Measurements from ENCODE around the gene PLCH1. TPM values are rescaled to one million over a fixed set of nuclear protein-coding genes. Genes with fewer than 3 reads are reported as not detected.

The PLCH1 gene
- total RNA-seq, 1 experiment from 2014 or later: 8.9 TPM

DNA sequence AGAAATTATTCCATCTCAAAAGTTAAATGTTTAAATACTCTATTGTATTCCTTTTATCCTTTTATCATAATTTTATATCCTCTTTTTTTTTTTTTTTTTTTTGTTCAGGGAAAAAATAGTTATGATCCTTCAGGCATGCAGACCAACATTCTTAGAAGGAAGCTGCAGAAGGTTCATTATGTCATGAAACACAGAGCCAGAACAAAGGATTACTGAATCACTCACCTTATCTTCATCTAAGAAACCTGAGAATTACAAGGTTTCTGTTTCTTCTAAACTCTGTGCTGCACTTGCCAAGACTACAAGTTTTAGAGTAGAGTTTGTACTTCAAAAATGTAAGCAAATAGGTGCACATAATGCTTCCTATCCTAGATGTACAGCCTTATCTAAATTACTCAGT, 3.3 kb downstream of the PLCH1 start (continued):
- TF ChIP-seq, protein P1, sequence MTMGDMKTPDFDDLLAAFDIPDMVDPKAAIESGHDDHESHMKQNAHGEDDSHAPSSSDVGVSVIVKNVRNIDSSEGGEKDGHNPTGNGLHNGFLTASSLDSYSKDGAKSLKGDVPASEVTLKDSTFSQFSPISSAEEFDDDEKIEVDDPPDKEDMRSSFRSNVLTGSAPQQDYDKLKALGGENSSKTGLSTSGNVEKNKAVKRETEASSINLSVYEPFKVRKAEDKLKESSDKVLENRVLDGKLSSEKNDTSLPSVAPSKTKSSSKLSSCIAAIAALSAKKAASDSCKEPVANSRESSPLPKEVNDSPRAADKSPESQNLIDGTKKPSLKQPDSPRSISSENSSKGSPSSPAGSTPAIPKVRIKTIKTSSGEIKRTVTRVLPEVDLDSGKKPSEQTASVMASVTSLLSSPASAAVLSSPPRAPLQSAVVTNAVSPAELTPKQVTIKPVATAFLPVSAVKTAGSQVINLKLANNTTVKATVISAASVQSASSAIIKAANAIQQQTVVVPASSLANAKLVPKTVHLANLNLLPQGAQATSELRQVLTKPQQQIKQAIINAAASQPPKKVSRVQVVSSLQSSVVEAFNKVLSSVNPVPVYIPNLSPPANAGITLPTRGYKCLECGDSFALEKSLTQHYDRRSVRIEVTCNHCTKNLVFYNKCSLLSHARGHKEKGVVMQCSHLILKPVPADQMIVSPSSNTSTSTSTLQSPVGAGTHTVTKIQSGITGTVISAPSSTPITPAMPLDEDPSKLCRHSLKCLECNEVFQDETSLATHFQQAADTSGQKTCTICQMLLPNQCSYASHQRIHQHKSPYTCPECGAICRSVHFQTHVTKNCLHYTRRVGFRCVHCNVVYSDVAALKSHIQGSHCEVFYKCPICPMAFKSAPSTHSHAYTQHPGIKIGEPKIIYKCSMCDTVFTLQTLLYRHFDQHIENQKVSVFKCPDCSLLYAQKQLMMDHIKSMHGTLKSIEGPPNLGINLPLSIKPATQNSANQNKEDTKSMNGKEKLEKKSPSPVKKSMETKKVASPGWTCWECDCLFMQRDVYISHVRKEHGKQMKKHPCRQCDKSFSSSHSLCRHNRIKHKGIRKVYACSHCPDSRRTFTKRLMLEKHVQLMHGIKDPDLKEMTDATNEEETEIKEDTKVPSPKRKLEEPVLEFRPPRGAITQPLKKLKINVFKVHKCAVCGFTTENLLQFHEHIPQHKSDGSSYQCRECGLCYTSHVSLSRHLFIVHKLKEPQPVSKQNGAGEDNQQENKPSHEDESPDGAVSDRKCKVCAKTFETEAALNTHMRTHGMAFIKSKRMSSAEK (CRISPR knock-in tag; IDR thresholded peaks at IDR 0.05; ENCODE audit: borderline replicate concordance): no peak
- TF ChIP-seq PRRX2 (CRISPR knock-in tag; IDR thresholded peaks at IDR 0.05): no peak

DNA sequence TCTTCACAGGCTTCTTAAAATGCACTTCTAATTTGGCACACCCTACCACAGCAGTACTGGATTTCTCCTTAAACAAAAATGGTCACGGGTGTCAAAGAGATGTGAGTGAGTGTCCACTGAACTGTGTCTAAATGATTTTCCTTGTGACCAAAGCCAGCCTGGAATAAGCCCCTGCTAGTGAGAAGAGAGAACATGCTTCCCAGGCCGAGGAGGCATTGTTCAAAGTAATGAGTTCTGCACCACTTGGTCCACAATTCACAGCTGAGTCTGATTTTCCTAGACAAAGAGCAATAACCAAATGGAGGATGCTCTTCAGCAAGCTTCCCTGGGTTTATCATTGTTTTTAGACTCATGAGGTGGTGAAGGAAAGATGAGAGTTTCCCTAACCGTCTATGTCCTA, 3.8 kb downstream of the PLCH1 start:
- ChIA-PET POLR2A (no interaction called here), CTCF (no interaction called here)
- Mint-ChIP-seq H3K27ac (no peak overlapping the region), H3K36me3 (no peaks in the 10 kb centered on the region), H3K4me1 (peaks cover 39% of the 10 kb centered on the region), H3K4me3 (no peak overlapping the region), H3K9me3 (no peaks in the 10 kb centered on the region), H3K27me3 (ENCODE audit: low read depth) (no peaks in the 10 kb centered on the region)
- DNase-seq (ENCODE audit: low spot score) (no peak), ATAC-seq (no peak)
- TF ChIP-seq, protein P2, sequence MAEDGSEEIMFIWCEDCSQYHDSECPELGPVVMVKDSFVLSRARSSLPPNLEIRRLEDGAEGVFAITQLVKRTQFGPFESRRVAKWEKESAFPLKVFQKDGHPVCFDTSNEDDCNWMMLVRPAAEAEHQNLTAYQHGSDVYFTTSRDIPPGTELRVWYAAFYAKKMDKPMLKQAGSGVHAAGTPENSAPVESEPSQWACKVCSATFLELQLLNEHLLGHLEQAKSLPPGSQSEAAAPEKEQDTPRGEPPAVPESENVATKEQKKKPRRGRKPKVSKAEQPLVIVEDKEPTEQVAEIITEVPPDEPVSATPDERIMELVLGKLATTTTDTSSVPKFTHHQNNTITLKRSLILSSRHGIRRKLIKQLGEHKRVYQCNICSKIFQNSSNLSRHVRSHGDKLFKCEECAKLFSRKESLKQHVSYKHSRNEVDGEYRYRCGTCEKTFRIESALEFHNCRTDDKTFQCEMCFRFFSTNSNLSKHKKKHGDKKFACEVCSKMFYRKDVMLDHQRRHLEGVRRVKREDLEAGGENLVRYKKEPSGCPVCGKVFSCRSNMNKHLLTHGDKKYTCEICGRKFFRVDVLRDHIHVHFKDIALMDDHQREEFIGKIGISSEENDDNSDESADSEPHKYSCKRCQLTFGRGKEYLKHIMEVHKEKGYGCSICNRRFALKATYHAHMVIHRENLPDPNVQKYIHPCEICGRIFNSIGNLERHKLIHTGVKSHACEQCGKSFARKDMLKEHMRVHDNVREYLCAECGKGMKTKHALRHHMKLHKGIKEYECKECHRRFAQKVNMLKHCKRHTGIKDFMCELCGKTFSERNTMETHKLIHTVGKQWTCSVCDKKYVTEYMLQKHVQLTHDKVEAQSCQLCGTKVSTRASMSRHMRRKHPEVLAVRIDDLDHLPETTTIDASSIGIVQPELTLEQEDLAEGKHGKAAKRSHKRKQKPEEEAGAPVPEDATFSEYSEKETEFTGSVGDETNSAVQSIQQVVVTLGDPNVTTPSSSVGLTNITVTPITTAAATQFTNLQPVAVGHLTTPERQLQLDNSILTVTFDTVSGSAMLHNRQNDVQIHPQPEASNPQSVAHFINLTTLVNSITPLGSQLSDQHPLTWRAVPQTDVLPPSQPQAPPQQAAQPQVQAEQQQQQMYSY (CRISPR knock-in tag; IDR thresholded peaks at IDR 0.05): no peak
- TF ChIP-seq ZNF263 (CRISPR knock-in tag; IDR thresholded peaks at IDR 0.05; ENCODE audit: low read depth): no peak
- no peak for TF ChIP-seq NR1H2 (CRISPR knock-in tag; IDR thresholded peaks at IDR 0.05)
- TF ChIP-seq ESRRA (CRISPR knock-in tag; IDR thresholded peaks at IDR 0.05; ENCODE audit: borderline replicate concordance): no peak
- TF ChIP-seq, protein P3, sequence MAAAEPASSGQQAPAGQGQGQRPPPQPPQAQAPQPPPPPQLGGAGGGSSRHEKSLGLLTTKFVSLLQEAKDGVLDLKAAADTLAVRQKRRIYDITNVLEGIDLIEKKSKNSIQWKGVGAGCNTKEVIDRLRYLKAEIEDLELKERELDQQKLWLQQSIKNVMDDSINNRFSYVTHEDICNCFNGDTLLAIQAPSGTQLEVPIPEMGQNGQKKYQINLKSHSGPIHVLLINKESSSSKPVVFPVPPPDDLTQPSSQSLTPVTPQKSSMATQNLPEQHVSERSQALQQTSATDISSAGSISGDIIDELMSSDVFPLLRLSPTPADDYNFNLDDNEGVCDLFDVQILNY (CRISPR knock-in tag; IDR thresholded peaks at IDR 0.05): no peak
- TF ChIP-seq, protein P4, sequence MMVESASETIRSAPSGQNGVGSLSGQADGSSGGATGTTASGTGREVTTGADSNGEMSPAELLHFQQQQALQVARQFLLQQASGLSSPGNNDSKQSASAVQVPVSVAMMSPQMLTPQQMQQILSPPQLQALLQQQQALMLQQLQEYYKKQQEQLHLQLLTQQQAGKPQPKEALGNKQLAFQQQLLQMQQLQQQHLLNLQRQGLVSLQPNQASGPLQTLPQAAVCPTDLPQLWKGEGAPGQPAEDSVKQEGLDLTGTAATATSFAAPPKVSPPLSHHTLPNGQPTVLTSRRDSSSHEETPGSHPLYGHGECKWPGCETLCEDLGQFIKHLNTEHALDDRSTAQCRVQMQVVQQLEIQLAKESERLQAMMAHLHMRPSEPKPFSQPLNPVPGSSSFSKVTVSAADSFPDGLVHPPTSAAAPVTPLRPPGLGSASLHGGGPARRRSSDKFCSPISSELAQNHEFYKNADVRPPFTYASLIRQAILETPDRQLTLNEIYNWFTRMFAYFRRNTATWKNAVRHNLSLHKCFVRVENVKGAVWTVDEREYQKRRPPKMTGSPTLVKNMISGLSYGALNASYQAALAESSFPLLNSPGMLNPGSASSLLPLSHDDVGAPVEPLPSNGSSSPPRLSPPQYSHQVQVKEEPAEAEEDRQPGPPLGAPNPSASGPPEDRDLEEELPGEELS (CRISPR knock-in tag; IDR thresholded peaks at IDR 0.05): no peak
- no peak for TF ChIP-seq NFATC4 (CRISPR knock-in tag; IDR thresholded peaks at IDR 0.05)

DNA sequence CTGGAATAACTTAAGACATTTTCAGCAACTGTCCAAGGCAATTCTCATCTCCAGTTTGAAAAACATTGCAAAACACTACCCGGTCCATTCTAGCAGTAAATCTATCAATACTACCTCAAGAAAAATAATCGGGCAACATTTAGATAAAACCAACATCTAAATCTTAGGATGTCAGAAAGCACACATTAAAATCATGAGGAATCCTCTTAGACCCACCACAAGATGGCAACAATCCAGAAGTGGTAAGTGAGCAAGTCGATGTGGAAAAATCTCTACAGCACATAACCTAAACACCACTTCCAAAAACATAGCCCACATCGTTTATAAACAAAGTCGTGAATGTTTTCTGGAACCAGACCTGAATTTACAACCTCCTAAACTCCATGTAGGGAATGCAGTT, 5.7 kb downstream of the PLCH1 start:
- H3K4me1 Mint-ChIP-seq: peaks cover 34% of the 10 kb centered on the region
- no peak for DNase-seq (ENCODE audit: low spot score)
- peak overlapping the region; percentile 35; the same call in 1 of the 2 replicates for H3K27ac Mint-ChIP-seq
- H3K4me3 Mint-ChIP-seq: no peak overlapping the region
- peaks cover 3% of the 10 kb centered on the region for H3K36me3 Mint-ChIP-seq
- CTCF ChIA-PET: interaction anchor here (1.1 to 3.1 kb wide), 2 partner anchors 67 to 132 kb away, joined by 4 to 15 read pairs; partner anchors contain the start of genes C3orf33 and GMPS
- no peak for ATAC-seq
- POLR2A ChIA-PET: no interaction called here
- H3K9me3 Mint-ChIP-seq: no peaks in the 10 kb centered on the region
- H3K27me3 Mint-ChIP-seq (ENCODE audit: low read depth): no peaks in the 10 kb centered on the region
- TF ChIP-seq, protein P4 (CRISPR knock-in tag; IDR thresholded peaks at IDR 0.05): no peak
- TF ChIP-seq SMAD4 (CRISPR knock-in tag; IDR thresholded peaks at IDR 0.05): no peak
- no peak for TF ChIP-seq RORB (CRISPR knock-in tag; IDR thresholded peaks at IDR 0.05)
- TF ChIP-seq, protein P5, sequence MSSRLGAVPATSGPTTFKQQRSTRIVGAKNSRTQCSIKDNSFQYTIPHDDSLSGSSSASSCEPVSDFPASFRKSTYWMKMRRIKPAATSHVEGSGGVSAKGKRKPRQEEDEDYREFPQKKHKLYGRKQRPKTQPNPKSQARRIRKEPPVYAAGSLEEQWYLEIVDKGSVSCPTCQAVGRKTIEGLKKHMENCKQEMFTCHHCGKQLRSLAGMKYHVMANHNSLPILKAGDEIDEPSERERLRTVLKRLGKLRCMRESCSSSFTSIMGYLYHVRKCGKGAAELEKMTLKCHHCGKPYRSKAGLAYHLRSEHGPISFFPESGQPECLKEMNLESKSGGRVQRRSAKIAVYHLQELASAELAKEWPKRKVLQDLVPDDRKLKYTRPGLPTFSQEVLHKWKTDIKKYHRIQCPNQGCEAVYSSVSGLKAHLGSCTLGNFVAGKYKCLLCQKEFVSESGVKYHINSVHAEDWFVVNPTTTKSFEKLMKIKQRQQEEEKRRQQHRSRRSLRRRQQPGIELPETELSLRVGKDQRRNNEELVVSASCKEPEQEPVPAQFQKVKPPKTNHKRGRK (CRISPR knock-in tag; IDR thresholded peaks at IDR 0.05; ENCODE audit: borderline replicate concordance): no peak
- TF ChIP-seq TEAD1 (CRISPR knock-in tag; IDR thresholded peaks at IDR 0.05): no peak
- TF ChIP-seq FOXJ3 (CRISPR knock-in tag; IDR thresholded peaks at IDR 0.05; ENCODE audit: borderline replicate concordance): no peak
- no peak for TF ChIP-seq FOXP1 (CRISPR knock-in tag; IDR thresholded peaks at IDR 0.05; ENCODE audit: borderline replicate concordance)
- no peak for TF ChIP-seq ELF4 (CRISPR knock-in tag; IDR thresholded peaks at IDR 0.05; ENCODE audit: low read depth)
- TF ChIP-seq ZNF671 (CRISPR knock-in tag; IDR thresholded peaks at IDR 0.05): no peak
- TF ChIP-seq ETV6 (CRISPR knock-in tag; IDR thresholded peaks at IDR 0.05): no peak
- no peak for TF ChIP-seq ZNF219 (CRISPR knock-in tag; IDR thresholded peaks at IDR 0.05; ENCODE audit: borderline replicate concordance)
- TF ChIP-seq PRRX2 (CRISPR knock-in tag; IDR thresholded peaks at IDR 0.05): no peak
- TF ChIP-seq CREB1 (CRISPR knock-in tag; IDR thresholded peaks at IDR 0.05): no peak
